ENCODE results near the gene SUV39H2.

- TF ChIP-seq, protein P1, sequence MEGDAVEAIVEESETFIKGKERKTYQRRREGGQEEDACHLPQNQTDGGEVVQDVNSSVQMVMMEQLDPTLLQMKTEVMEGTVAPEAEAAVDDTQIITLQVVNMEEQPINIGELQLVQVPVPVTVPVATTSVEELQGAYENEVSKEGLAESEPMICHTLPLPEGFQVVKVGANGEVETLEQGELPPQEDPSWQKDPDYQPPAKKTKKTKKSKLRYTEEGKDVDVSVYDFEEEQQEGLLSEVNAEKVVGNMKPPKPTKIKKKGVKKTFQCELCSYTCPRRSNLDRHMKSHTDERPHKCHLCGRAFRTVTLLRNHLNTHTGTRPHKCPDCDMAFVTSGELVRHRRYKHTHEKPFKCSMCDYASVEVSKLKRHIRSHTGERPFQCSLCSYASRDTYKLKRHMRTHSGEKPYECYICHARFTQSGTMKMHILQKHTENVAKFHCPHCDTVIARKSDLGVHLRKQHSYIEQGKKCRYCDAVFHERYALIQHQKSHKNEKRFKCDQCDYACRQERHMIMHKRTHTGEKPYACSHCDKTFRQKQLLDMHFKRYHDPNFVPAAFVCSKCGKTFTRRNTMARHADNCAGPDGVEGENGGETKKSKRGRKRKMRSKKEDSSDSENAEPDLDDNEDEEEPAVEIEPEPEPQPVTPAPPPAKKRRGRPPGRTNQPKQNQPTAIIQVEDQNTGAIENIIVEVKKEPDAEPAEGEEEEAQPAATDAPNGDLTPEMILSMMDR (IDR thresholded peaks at IDR 0.05), result no peak
- TF ChIP-seq POLR2A (IDR thresholded peaks at IDR 0.05), result no peak
Observed at GRCh38 chr10:14936584-14936983, 57.9 kb downstream of the SUV39H2 start.
